Left lung (tissue), 10 donors: Measurements from ENCODE around the gene NTM. TPM values are rescaled to one million over a fixed set of nuclear protein-coding genes. Genes with fewer than 3 reads are reported as not detected.

ENCODE experiments used
- ATAC-seq: fragments of 200-7000 bp; cut with Tn5 transposase; one replicate; pipeline ENCODE4 v1.9.1; 2020; ENCODE audit warnings: moderate library complexity
- DNase-seq, 4 donors: peaks; one replicate each; pipeline ENCODE4 v3.0.0-alpha.2; 2013 to 2020
- H3K27ac ChIP-seq, 2 donors: fragments of 200-600 bp; sonication (generic) in 1 of 2; one replicate each; pipeline versions ENCODE4 v1.5.0 to v1.8.0; 2020 to 2021
- H3K27me3 ChIP-seq, 2 donors: fragments of 200-600 bp; sonication (generic) in 1 of 2; one replicate each; pipeline versions ENCODE4 v1.5.0 to v1.8.0; 2020 to 2021
- H3K36me3 ChIP-seq, 2 donors: fragments of 200-600 bp; sonication (generic) in 1 of 2; one replicate each; pipeline versions ENCODE4 v1.5.0 to v1.8.0; 2020 to 2021
- H3K4me1 ChIP-seq, 2 donors: fragments of 200-600 bp; one replicate each; pipeline ENCODE4 v1.8.0; 2021
- H3K4me3 ChIP-seq, 2 donors: fragments of 200-600 bp; sonication (generic) in 1 of 2; one replicate each; pipeline versions ENCODE4 v1.5.0 to v1.8.0; 2020 to 2021; ENCODE audit warnings: mild to moderate bottlenecking in 1 of 2
- H3K9me3 ChIP-seq, 2 donors: fragments of 200-600 bp; sonication (generic) in 1 of 2; one replicate each; pipeline versions ENCODE4 v1.5.0 to v1.8.0; 2020 to 2021
- intact Hi-C, 2 donors: fragments of 100-400 bp; cut with DNase I; formaldehyde crosslinking; loops; one replicate each; pipeline versions ENCODE4 v1.11.2 to v1.14.2; 2022
- polyA plus RNA-seq, 6 donors: library from polyadenylated mRNA; unstranded; fragments of 120-200 nt; gene quantifications; one replicate each; pipeline ENCODE4 v1.2.1, GENCODE V29; 2013; ENCODE audit not compliant: insufficient read length in 6 of 6
- total RNA-seq, 2 donors: library from RNA; stranded (reverse); fragmentation: NEBNext Ultra II Directional; extraction: Animal tissue kit (Norgen Biotek cat#: 25700); gene quantifications; one replicate each; pipeline ENCODE4 v1.2.1, GENCODE V29; 2021
- TF ChIP-seq, protein P1 (sequence below), 2 donors: fragments of 200-600 bp; sonication (generic) in 1 of 2; IDR thresholded peaks; one replicate each; pipeline versions ENCODE4 v1.5.0 to v1.8.0; 2021; ENCODE audit warnings: antibody characterized with exemption in 2 of 2
- donor health status: DM: no; HTN: yes; CAD: no.
- donor health status: DM: no; HTN: no; CAD: no.

The NTM gene
- total and polyA plus RNA-seq, 8 donors: 9.5 to 31.0 (median 21.1) TPM

DNA sequence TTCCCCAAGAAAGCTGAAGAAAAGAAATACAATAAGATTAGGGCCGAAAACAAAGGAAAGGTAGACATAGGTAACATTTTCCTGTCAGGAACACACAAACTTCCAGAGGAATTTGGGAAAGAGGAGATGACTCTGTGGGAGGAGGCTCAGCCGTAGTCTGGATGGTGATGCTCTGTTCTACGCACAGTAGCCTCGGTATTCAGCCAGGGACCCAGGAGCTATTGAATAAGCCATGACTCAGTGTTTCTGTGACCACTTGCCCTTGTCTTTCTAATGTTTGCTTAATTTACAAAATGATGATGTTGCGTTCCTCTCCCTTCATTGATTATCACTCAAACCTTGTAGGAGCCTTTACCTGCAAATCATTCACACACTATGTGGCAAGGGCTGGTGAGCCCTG is 745.0 kb downstream of the NTM start:
- intact Hi-C loops: no loop called here

DNA sequence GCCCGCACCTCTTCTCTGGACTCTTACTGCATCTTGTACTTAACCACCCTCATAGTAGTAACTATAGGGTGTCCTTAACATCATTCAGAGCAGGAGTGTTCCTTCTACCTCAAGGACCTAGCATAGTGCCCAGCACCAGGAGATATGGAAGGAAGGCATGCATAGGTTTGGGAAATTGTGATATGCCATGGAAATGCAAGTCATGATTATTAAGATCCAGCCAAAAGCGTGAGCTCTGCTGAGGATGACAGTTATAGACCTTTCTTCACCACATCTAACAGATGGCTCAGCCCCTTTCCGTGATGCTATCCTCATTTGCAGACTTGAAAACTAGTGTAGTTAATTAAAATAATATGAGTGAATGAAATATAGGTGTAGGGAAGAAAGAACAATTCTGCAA is 746.1 kb downstream of the NTM start:
- H3K9me3 ChIP-seq: no peaks in the 10 kb centered on the region
- H3K36me3 ChIP-seq: no peaks in the 10 kb centered on the region
- no peak overlapping the region for H3K27ac ChIP-seq
- no peaks in the 10 kb centered on the region for H3K4me1 ChIP-seq
- no peak for ATAC-seq
- H3K27me3 ChIP-seq: peaks cover 0 to 5% of the 10 kb centered on the region in 2 donors
- TF ChIP-seq, protein P1, sequence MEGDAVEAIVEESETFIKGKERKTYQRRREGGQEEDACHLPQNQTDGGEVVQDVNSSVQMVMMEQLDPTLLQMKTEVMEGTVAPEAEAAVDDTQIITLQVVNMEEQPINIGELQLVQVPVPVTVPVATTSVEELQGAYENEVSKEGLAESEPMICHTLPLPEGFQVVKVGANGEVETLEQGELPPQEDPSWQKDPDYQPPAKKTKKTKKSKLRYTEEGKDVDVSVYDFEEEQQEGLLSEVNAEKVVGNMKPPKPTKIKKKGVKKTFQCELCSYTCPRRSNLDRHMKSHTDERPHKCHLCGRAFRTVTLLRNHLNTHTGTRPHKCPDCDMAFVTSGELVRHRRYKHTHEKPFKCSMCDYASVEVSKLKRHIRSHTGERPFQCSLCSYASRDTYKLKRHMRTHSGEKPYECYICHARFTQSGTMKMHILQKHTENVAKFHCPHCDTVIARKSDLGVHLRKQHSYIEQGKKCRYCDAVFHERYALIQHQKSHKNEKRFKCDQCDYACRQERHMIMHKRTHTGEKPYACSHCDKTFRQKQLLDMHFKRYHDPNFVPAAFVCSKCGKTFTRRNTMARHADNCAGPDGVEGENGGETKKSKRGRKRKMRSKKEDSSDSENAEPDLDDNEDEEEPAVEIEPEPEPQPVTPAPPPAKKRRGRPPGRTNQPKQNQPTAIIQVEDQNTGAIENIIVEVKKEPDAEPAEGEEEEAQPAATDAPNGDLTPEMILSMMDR (IDR thresholded peaks at IDR 0.05): no peak
- no peak overlapping the region for H3K4me3 ChIP-seq
- no peak for DNase-seq
- intact Hi-C loops: no loop called here

More for the DNA sequence above, 745.0 kb downstream of the NTM start:
- no peaks in the 10 kb centered on the region for H3K4me1 ChIP-seq
- ATAC-seq (no peak), DNase-seq (no peak)
- no peaks in the 10 kb centered on the region for H3K36me3 ChIP-seq
- no peak overlapping the region for H3K27ac ChIP-seq
- no peaks in the 10 kb centered on the region for H3K9me3 ChIP-seq
- H3K4me3 ChIP-seq: no peak overlapping the region
- H3K27me3 ChIP-seq: peaks cover 0 to 5% of the 10 kb centered on the region in 2 donors
- TF ChIP-seq, protein P1 (IDR thresholded peaks at IDR 0.05): no peak

DNA sequence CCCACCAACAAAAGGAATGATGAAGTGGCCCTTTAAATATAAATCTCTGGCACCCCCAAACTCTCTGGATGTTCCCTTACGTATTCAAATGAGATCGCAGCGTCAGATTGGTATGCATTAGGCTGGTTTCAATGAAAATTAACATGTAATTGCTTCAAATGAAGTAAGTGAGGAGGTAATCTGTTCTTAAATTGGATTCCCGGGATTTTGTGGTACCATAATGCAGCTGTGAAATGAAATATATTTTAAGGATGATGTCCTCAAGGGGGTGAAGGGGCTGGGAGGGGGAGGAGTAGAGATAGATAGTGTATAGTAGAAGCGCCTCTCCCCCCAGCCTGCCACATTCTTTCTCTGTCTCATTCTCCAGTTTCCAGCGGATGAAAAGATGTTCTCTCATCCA is 748.2 kb downstream of the NTM start:
- DNase-seq (no peak), ATAC-seq (no peak)
- TF ChIP-seq, protein P1 (IDR thresholded peaks at IDR 0.05): no peak
- peaks cover 0 to 12% of the 10 kb centered on the region in 2 donors for H3K27me3 ChIP-seq
- H3K9me3 ChIP-seq: no peaks in the 10 kb centered on the region
- H3K36me3 ChIP-seq: no peaks in the 10 kb centered on the region
- intact Hi-C loops: no loop called here
- H3K27ac ChIP-seq: no peak overlapping the region
- H3K4me3 ChIP-seq: no peak overlapping the region
- H3K4me1 ChIP-seq: no peaks in the 10 kb centered on the region

DNA sequence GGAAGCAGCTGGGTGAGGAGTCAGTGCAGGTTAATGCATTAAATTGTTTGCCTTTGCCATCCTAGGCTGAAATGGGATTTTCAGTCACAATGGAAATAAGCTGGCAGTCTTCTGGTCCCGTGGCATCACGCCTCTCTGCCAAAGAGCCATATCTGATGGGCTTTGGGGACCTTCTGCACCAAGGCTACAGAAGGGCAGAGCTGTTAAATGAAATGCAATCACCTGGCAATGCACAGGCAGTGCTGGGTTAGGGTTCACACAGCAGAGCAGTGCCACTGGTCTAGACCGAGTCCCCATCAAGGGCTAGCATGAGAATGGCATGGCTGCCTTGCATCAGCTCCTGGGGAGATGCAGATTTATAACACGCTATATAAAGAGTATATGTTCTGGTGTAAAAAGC is 749.2 kb downstream of the NTM start:
- no peak for ATAC-seq

DNA sequence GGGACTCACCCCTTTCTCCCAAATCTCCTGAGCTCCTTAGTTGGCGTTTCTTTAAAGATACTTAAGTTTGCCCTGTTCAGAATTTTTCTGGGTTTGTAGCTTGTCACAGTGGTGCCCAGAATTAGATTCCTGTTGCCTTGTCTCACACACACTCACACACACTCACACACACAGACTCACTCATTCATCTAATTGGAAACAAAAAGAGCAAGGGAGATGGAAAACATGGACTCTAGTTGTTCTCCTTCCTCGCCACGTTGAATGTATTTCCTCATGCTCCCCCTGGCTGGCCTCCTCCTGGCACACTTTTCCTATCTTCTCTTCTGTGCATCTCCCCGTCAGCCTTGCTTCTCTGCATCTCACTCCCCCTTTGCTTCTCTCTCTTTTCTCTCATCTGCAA is 752.3 kb downstream of the NTM start:
- Histone ChIP-seq H3K27me3 (peaks cover 0 to 20% of the 10 kb centered on the region in 2 donors), H3K4me1 (peaks cover 0 to 6% of the 10 kb centered on the region in 2 donors), H3K27ac (no peak overlapping the region), H3K36me3 (no peaks in the 10 kb centered on the region), H3K9me3 (no peaks in the 10 kb centered on the region), H3K4me3 (no peak overlapping the region)
- TF ChIP-seq, protein P1 (IDR thresholded peaks at IDR 0.05): no peak
- intact Hi-C loops: loop anchor here in 1 of 2 donors (10.0 kb wide), 1 partner anchor 258 kb away; no protein-coding TSS in a partner anchor
- DNase-seq: no peak
- no peak for ATAC-seq

More for the DNA sequence above, 749.2 kb downstream of the NTM start:
- TF ChIP-seq, protein P1 (IDR thresholded peaks at IDR 0.05): no peak
- H3K27ac ChIP-seq: no peak overlapping the region
- H3K9me3 ChIP-seq: no peaks in the 10 kb centered on the region
- H3K27me3 ChIP-seq: peaks cover 0 to 12% of the 10 kb centered on the region in 2 donors
- H3K36me3 ChIP-seq: no peaks in the 10 kb centered on the region
- H3K4me3 ChIP-seq: no peak overlapping the region
- no peaks in the 10 kb centered on the region for H3K4me1 ChIP-seq
- intact Hi-C loops: no loop called here
- no peak for DNase-seq
